Neuronal stem cell (in vitro differentiated cells): Measurements from ENCODE around the gene MTARC2.

Experiments
- DNase-seq: peaks from one replicate; pipeline ENCODE4 v3.0.0-alpha.2; 2013; ENCODE audit warnings: low spot score
- H2AFZ ChIP-seq: one replicate; pipeline ENCODE4 v1.6.1; 2013; ENCODE audit warnings: mild to moderate bottlenecking, low read length, inconsistent platforms
- H2AK5ac ChIP-seq: 2 replicates; pipeline ENCODE4 v1.6.1; 2013; ENCODE audit warnings: low read depth, mild to moderate bottlenecking, inconsistent platforms, low read length, moderate library complexity, mixed read lengths
- H2BK120ac ChIP-seq: 2 replicates; pipeline ENCODE4 v1.6.1; 2013; ENCODE audit warnings: low read depth, mild to moderate bottlenecking, inconsistent platforms, low read length, moderate library complexity, mixed read lengths
- H2BK12ac ChIP-seq: one replicate; pipeline ENCODE4 v1.6.1; 2013; ENCODE audit warnings: low read length, inconsistent platforms
- H2BK15ac ChIP-seq: 2 replicates; pipeline ENCODE4 v1.6.1; 2013; ENCODE audit warnings: mild to moderate bottlenecking, low read length, inconsistent platforms, mixed read lengths
- H2BK5ac ChIP-seq: one replicate; pipeline ENCODE4 v1.6.1; 2013; ENCODE audit warnings: inconsistent platforms, mild to moderate bottlenecking, low read length, moderate library complexity
- H3K14ac ChIP-seq: one replicate; pipeline ENCODE4 v1.6.1; 2013; ENCODE audit warnings: low read length, inconsistent platforms
- H3K18ac ChIP-seq: 2 replicates; pipeline ENCODE4 v1.6.1; 2013; ENCODE audit warnings: low read length, inconsistent platforms
- H3K23ac ChIP-seq: 2 replicates; pipeline ENCODE4 v1.6.1; 2013; ENCODE audit warnings: low read depth, mild to moderate bottlenecking, mixed read lengths, low read length, inconsistent platforms; ENCODE audit not compliant: poor library complexity
- H3K27ac ChIP-seq: replicated peaks from 3 replicates; pipeline ENCODE4 v1.5.1; 2013; ENCODE audit warnings: low read length, inconsistent platforms
- H3K27me3 ChIP-seq, 3 experiments: 2 replicates each; pipeline ENCODE4 v1.6.1; 2013; ENCODE audit warnings: low read length in 3 of 3, mild to moderate bottlenecking in 2 of 3, inconsistent platforms in 1 of 3, low read depth in 1 of 3, mixed read lengths in 1 of 3, moderate library complexity in 1 of 3; ENCODE audit not compliant: control insufficient read depth in 3 of 3, insufficient read depth in 3 of 3
- H3K36me3 ChIP-seq, 2 donors: replicated peaks in 1 of 2; 2 replicates each; pipeline ENCODE4 v1.6.1; 2013; ENCODE audit warnings: low read length in 2 of 2; ENCODE audit not compliant: control insufficient read depth in 2 of 2, insufficient read depth in 2 of 2
- H3K4ac ChIP-seq: 2 replicates; pipeline ENCODE4 v1.6.1; 2013; ENCODE audit warnings: inconsistent platforms, mild to moderate bottlenecking, low read length, moderate library complexity
- H3K4me1 ChIP-seq, 2 donors: 1 replicate in 1 of 2; 2 replicates in 1 of 2; pipeline ENCODE4 v1.6.1; 2013; ENCODE audit warnings: low read length in 2 of 2, low read depth in 1 of 2; ENCODE audit not compliant: control insufficient read depth in 2 of 2, insufficient read depth in 1 of 2
- H3K4me2 ChIP-seq: one replicate; pipeline ENCODE4 v1.6.1; 2013; ENCODE audit warnings: mild to moderate bottlenecking, low read length, inconsistent platforms; ENCODE audit not compliant: insufficient read depth, poor library complexity, severe bottlenecking
- H3K4me3 ChIP-seq, 2 donors: 2 replicates each; pipeline ENCODE4 v1.5.1; 2013; ENCODE audit warnings: low read length in 2 of 2, mild to moderate bottlenecking in 2 of 2, inconsistent platforms in 1 of 2, moderate library complexity in 1 of 2
- H3K79me1 ChIP-seq: one replicate; pipeline ENCODE4 v1.6.1; 2013; ENCODE audit warnings: low read depth, mild to moderate bottlenecking, inconsistent platforms, low read length, moderate library complexity
- H3K9ac ChIP-seq: one replicate; pipeline ENCODE4 v1.6.1; 2013; ENCODE audit warnings: mild to moderate bottlenecking, low read depth, low read length, inconsistent platforms; ENCODE audit not compliant: poor library complexity
- H3K9me3 ChIP-seq, 2 donors: replicated peaks in 1 of 2; 2 replicates each; pipeline versions ENCODE3 to v1.6.1; 2013; ENCODE audit warnings: low read length in 2 of 2, mild to moderate bottlenecking in 2 of 2, inconsistent platforms in 1 of 2, low read depth in 1 of 2, mixed read lengths in 1 of 2, moderate library complexity in 1 of 2; ENCODE audit not compliant: control insufficient read depth in 2 of 2, insufficient read depth in 1 of 2
- H4K8ac ChIP-seq: one replicate; pipeline ENCODE4 v1.6.1; 2013; ENCODE audit warnings: low read depth, mild to moderate bottlenecking, inconsistent platforms, low read length, moderate library complexity
- H4K91ac ChIP-seq: one replicate; pipeline ENCODE4 v1.6.1; 2013; ENCODE audit warnings: low read length, low read depth, mild to moderate bottlenecking, inconsistent platforms; ENCODE audit not compliant: poor library complexity
- WGBS, 2 donors: extraction: QIAGEN DNeasy Blood & Tissue Kit; methylation state at CpG; one replicate each; pipeline ENCODE4 v1.1.7; 2013; ENCODE audit warnings: missing lambda C conversion rate in 2 of 2, mixed read lengths in 1 of 2; ENCODE audit not compliant: insufficient read length in 2 of 2, insufficient replicate concordance in 1 of 2; ENCODE audit errors: extremely low coverage in 2 of 2; 5-methylcytosine and 5-hydroxymethylcytosine counted together

MTARC2 gene

DNA sequence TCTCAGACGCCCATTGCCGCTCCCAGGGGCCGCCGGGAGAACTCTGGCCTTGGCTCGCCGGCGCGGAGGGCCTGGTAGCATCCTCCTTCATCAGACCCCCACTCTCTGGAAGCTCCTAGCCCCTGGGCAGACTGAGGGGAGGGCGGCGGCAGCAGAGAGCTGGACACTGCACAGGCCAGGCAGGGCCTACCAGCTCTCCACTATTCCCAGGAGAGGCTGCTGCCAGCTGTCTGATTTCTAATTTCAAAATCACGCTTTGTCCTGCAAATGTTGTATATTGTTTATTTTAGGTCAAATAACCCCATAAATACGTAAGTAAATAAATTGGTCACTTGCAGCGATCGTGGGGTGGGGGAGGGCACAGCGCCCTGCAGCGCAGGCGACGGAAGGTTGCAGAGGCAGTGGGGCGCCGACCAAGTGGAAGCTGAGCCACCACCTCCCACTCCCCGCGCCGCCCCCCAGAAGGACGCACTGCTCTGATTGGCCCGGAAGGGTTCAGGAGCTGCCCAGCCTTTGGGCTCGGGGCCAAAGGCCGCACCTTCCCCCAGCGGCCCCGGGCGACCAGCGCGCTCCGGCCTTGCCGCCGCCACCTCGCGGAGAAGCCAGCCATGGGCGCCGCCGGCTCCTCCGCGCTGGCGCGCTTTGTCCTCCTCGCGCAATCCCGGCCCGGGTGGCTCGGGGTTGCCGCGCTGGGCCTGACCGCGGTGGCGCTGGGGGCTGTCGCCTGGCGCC is 38.4 kb downstream of the MTARC2 start, which contains the start of gene MTARC1:
Gene MTARC1 (plus strand): TSS at position 577 of the 732 bp plus-strand sequence. CDS start 32 bp downstream, at position 609.
- Histone ChIP-seq H2BK5ac (peak within 1 kb of the TSS; percentile 57), H3K27me3 (no peaks in the 10 kb centered on the region), H4K91ac (no peak within 1 kb of the TSS), H3K23ac (peak within 1 kb of the TSS; percentile 65), H3K4me2 (peak within 1 kb of the TSS; percentile 90), H3K27ac (no peak within 1 kb of the TSS), H3K4ac (peak within 1 kb of the TSS; percentile 31), H3K4me3 (peak within 1 kb of the TSS; percentile 60 to 85), H3K9ac (peak within 1 kb of the TSS; percentile 89), H3K4me1 (peaks cover 2 to 5% of the 10 kb centered on the region in 2 donors), H3K36me3 (no peaks in the 10 kb centered on the region), H3K79me1 (no peaks in the 10 kb centered on the region), H2BK120ac (no peak within 1 kb of the TSS), H2AK5ac (peak within 1 kb of the TSS; percentile 22), H2BK12ac (no peak within 1 kb of the TSS), H3K9me3 (no peaks in the 10 kb centered on the region), H4K8ac (peak within 1 kb of the TSS; percentile 56), H2AFZ (peak within 1 kb of the TSS; percentile 93), H3K14ac (no peak within 1 kb of the TSS), H3K18ac (peak within 1 kb of the TSS; percentile 91), H2BK15ac (peak within 1 kb of the TSS; percentile 41)
- peak; percentile 67 for DNase-seq
- no CpG with 5 or more reads among the region's 56 CpGs for WGBS, 2 donors

DNA sequence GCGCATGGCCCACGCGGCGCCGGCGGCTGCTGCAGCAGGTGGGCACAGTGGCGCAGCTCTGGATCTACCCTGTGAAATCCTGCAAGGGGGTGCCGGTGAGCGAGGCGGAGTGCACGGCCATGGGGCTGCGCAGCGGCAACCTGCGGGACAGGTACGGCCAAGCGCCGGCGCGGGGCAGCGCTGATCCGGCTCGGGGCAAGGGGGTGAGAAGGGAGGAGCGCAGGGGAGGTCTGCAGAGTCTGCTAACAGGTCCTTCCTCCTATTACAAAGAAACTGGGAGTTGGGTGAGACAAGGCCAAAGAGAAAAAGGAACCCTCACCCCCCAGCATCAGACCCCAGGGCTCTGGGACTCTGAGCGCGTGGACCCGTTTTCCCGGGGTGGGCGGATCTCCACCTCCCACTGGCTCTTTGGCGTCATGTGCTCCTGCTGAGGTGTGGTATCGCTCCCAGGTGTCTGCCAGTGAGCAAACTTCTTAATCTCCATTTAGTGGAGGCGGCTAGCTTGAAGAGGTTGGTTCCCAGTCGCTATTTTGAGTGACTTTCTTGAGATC is 39.0 kb downstream of the MTARC2 start:
- Histone ChIP-seq H3K36me3 (no peaks in the 10 kb centered on the region), H2BK5ac (peak overlapping the region; percentile 57), H3K9me3 (no peaks in the 10 kb centered on the region), H3K4ac (no peak overlapping the region), H4K8ac (no peak overlapping the region), H3K27ac (no peak overlapping the region), H3K4me2 (peak overlapping the region; percentile 90), H2BK120ac (no peak overlapping the region), H3K9ac (peak overlapping the region; percentile 89), H3K4me1 (peaks cover 2 to 5% of the 10 kb centered on the region in 2 donors), H3K79me1 (no peaks in the 10 kb centered on the region), H2AFZ (peak overlapping the region; percentile 93), H3K14ac (no peak overlapping the region), H2AK5ac (peak overlapping the region; percentile 22), H2BK12ac (no peak overlapping the region), H3K18ac (peak overlapping the region; percentile 91), H3K4me3 (peak overlapping the region; percentile 60 to 85), H3K27me3 (no peaks in the 10 kb centered on the region), H4K91ac (no peak overlapping the region), H3K23ac (peak overlapping the region; percentile 65), H2BK15ac (peak overlapping the region; percentile 41)
- no peak for DNase-seq
- no CpG with 5 or more reads among the region's 32 CpGs for WGBS, 2 donors

DNA sequence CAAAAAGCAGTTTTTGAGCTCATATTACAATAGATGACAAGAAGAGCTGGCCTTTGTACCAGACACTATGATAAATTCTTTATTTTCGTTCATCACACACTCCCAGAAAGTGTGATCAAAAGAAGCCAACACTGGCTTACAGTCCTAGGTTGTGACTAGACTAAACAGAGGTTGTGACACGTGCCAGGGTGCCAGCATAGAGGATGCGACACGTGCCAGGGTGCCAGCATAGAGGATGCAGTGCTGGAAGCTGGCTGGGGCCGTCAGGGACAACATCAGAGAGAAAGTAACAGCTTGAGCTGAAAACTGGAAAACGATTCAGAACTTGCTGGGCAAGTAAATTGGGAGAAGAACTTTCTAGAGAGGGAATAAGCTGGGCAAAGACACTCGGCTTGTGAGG is 40.8 kb downstream of the MTARC2 start:
- H2BK15ac ChIP-seq, result no peak overlapping the region
- no peak overlapping the region for H3K14ac ChIP-seq
- no peak overlapping the region for H3K9ac ChIP-seq
- no peak overlapping the region for H2BK5ac ChIP-seq
- H4K91ac ChIP-seq, result no peak overlapping the region
- no peak overlapping the region for H2AK5ac ChIP-seq
- H3K4me2 ChIP-seq, result no peak overlapping the region
- H3K18ac ChIP-seq, result no peak overlapping the region
- H4K8ac ChIP-seq, result no peak overlapping the region
- H3K4me1 ChIP-seq, result peaks cover 2 to 5% of the 10 kb centered on the region in 2 donors
- no peak for DNase-seq
- no peak overlapping the region for H3K23ac ChIP-seq
- no peak overlapping the region for H2BK120ac ChIP-seq
- no peaks in the 10 kb centered on the region for H3K79me1 ChIP-seq
- no peak overlapping the region for H3K4ac ChIP-seq
- no peak overlapping the region for H2BK12ac ChIP-seq
- no CpG with 5 or more reads among the region's 7 CpGs for WGBS, 2 donors
- H3K36me3 ChIP-seq, result no peaks in the 10 kb centered on the region
- H3K4me3 ChIP-seq, result no peak overlapping the region
- no peaks in the 10 kb centered on the region for H3K9me3 ChIP-seq
- no peaks in the 10 kb centered on the region for H3K27me3 ChIP-seq
- H2AFZ ChIP-seq, result no peak overlapping the region
- no peak overlapping the region for H3K27ac ChIP-seq

DNA sequence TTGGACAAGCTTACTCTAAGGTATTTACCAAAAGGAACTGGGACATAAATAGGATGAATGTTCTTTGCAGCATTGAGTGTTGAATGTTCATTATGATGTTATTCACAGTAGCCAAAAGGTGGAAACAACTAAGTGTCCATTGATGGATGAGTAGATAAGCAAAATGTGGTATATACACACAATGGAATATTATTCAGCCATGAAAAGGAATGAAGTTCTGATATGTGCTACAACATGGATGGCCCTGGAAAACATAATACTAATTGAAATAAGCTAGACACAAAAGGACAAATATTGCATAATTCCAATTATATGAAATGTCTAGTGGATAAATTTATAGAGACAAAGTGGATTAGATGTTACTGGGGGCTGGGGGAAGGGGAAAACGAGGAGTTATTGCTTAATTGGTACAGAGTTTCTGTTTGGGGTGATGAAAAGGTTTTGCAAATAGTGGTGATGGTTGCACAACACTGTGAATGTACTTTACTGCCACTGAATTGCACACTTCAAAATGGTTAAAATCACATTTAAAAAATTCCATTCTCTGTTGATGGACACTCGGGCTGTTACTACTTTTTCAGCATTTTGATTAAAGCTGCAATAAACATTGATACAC is 41.5 kb downstream of the MTARC2 start:
- H3K4ac ChIP-seq, result no peak overlapping the region
- H3K23ac ChIP-seq, result no peak overlapping the region
- no CpG with 5 or more reads among the region's 2 CpGs for WGBS, 2 donors
- no peak overlapping the region for H2BK120ac ChIP-seq
- H3K9me3 ChIP-seq, result no peaks in the 10 kb centered on the region
- H3K79me1 ChIP-seq, result no peaks in the 10 kb centered on the region
- no peak overlapping the region for H2BK12ac ChIP-seq
- H2AK5ac ChIP-seq, result no peak overlapping the region
- H2BK15ac ChIP-seq, result no peak overlapping the region
- no peak overlapping the region for H3K9ac ChIP-seq
- H3K4me3 ChIP-seq, result no peak overlapping the region
- H3K18ac ChIP-seq, result no peak overlapping the region
- H4K91ac ChIP-seq, result no peak overlapping the region
- H2AFZ ChIP-seq, result no peak overlapping the region
- peaks cover 2 to 5% of the 10 kb centered on the region in 2 donors for H3K4me1 ChIP-seq
- H4K8ac ChIP-seq, result no peak overlapping the region
- no peak overlapping the region for H2BK5ac ChIP-seq
- no peaks in the 10 kb centered on the region for H3K27me3 ChIP-seq
- no peak overlapping the region for H3K4me2 ChIP-seq
- no peak for DNase-seq
- H3K14ac ChIP-seq, result no peak overlapping the region
- no peaks in the 10 kb centered on the region for H3K36me3 ChIP-seq
- no peak overlapping the region for H3K27ac ChIP-seq
